HUES64 (cell line): Measurements from ENCODE around the gene KIF20B.
"Not testable (repeated sequence)": the region's sequence is repeated elsewhere in the genome, so short reads cannot be mapped to it uniquely, and the experiment has no call there.

Source experiments
- H3K27ac ChIP-seq: 2 replicates; pipeline ENCODE4 v1.7.0; 2013; ENCODE audit warnings: low read depth, low read length, inconsistent platforms
- H3K27me3 ChIP-seq: 2 replicates; pipeline ENCODE4 v1.6.1; 2013; ENCODE audit warnings: mild to moderate bottlenecking, low read length; ENCODE audit not compliant: insufficient read depth
- H3K36me3 ChIP-seq: 2 replicates; pipeline ENCODE4 v1.6.1; 2013; ENCODE audit warnings: mild to moderate bottlenecking, low read length; ENCODE audit not compliant: insufficient read depth
- H3K4me1 ChIP-seq: 2 replicates; pipeline ENCODE4 v1.6.1; 2013; ENCODE audit warnings: mild to moderate bottlenecking, low read length, moderate library complexity; ENCODE audit not compliant: insufficient read depth
- H3K4me3 ChIP-seq: 2 replicates; pipeline ENCODE4 v1.5.1; 2013; ENCODE audit warnings: mild to moderate bottlenecking, low read length, moderate library complexity
- H3K9ac ChIP-seq: 2 replicates; pipeline ENCODE4 v1.6.1; 2013; ENCODE audit warnings: mild to moderate bottlenecking, low read depth, low read length
- H3K9me3 ChIP-seq: 2 replicates; pipeline ENCODE4 v1.6.1; 2013; ENCODE audit warnings: low read depth, low read length; ENCODE audit not compliant: insufficient read depth
- WGBS: fragments of 150-250, 120-280 bp; methylation state at CpG from one replicate; pipeline ENCODE4 v1.1.7; 2013; ENCODE audit warnings: missing lambda C conversion rate; 5-methylcytosine and 5-hydroxymethylcytosine counted together

Gene KIF20B

DNA sequence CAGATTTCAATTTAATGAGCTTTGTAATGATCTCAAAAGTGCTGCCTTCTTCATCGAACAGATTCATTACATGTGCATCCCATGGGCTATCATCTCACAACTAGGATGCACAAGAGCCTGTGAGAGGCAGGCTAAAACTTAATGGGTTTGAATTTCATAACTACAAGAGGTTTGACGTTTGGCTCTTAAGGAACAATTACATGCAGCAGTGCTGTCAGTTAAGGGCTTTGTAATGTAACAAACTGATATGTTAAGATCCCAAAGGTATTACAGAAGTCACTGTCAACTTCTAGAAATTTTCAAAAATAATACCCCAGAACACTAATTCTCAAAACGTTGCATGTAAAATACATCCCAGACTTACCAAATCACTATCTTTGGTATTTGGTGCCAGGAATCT, 33.2 kb downstream of the KIF20B start:
- 93% methylated on average over 3 of the region's 3 CpGs for WGBS
- no peaks in the 10 kb centered on the region for H3K27me3 ChIP-seq
- no peaks in the 10 kb centered on the region for H3K9me3 ChIP-seq
- H3K4me1 ChIP-seq, result no peaks in the 10 kb centered on the region
- no peak overlapping the region for H3K27ac ChIP-seq
- no peak overlapping the region for H3K9ac ChIP-seq
- peaks cover 91% of the 10 kb centered on the region for H3K36me3 ChIP-seq
- H3K4me3 ChIP-seq, result no peak overlapping the region

DNA sequence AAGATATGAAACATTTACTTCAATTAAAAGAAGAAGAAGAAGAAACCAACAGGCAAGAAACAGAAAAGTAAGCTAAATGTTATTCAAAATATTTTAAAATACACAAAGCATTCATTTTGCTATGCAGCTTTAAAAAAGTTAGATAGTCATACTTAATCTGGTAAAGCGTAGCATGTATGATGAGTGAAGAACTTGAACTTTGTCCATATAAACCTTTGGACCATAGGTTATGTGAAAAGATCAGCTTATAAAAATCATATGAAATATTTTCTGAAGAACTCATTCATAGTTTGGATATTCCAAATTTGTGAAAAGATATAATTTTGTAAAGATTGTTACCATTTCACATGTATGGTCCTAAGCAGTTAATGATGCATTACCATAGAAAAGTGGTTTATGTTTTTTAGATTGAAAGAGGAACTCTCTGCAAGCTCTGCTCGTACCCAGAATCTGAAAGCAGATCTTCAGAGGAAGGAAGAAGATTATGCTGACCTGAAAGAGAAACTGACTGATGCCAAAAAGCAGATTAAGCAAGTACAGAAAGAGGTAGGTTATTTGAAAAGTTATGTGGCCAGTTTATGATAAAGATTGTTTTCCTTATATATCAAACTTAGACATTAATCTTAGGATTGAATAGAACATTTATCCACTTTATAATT, 37.3 kb downstream of the KIF20B start:
- Histone ChIP-seq H3K9me3 (no peaks in the 10 kb centered on the region), H3K4me1 (no peaks in the 10 kb centered on the region), H3K9ac (no peak overlapping the region), H3K36me3 (peaks cover 89% of the 10 kb centered on the region), H3K4me3 (no peak overlapping the region), H3K27me3 (no peaks in the 10 kb centered on the region), H3K27ac (no peak overlapping the region)
- WGBS, result 95% methylated on average over 1 of the region's 2 CpGs

DNA sequence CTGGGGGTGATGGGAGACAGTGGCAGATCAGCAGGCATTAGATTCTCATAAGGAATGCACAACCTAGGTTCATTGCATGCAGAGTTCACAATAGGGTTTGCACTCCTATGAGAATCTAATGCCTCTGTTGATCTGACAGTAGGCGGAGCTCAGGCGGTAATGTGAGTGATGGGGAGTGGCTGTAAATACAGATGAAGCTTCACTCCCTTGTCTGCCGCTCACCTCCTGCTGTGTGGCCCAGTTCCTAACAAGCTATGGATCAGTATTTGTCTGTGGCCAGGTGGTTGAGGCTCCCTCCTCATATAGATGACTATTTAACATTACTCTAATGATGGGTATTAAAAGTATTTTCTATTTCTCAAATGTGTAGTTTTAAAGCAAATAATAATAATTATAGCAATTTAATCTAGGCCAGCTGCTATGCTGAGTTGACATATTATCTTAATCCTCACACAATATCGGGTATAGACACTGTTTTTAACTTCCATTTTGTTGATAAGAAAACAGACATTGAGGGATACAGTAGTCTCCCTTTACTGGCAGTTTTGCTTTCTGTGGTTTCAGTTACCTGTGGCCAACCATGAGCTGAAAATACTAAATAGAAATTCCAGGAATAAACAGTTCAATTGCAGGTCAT, 39.9 kb downstream of the KIF20B start:
- Histone ChIP-seq H3K4me3 (no peak overlapping the region), H3K27me3 (no peaks in the 10 kb centered on the region), H3K36me3 (peaks cover 94% of the 10 kb centered on the region), H3K4me1 (no peaks in the 10 kb centered on the region), H3K27ac (no peak overlapping the region), H3K9ac (no peak overlapping the region), H3K9me3 (no peaks in the 10 kb centered on the region)
- 87% methylated on average over 4 of the region's 4 CpGs for WGBS

DNA sequence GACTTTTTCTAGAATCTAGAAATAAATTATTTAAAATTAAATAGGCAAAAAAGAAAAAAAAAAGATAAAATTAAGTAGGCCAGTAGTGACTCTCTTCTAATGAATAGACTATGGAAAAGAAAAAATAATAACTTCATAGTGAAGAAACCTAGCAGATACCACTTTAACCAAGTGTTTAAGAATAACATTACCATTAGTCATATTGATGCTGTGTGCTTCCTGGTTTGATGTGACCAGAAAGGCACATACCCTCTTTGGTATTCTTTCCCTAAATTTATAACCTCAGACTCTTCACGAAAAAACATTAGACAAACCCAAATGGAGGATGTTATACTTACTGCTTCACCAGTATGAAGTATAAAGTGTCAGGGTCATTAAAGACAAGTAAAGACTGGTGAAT, 42.6 kb downstream of the KIF20B start:
- Histone ChIP-seq H3K36me3 (peaks cover 77% of the 10 kb centered on the region), H3K27ac (no peak overlapping the region), H3K9ac (no peak overlapping the region), H3K4me3 (no peak overlapping the region), H3K27me3 (no peaks in the 10 kb centered on the region), H3K4me1 (no peaks in the 10 kb centered on the region), H3K9me3 (no peaks in the 10 kb centered on the region)
- WGBS, result 100% methylated on average over 1 of the region's 1 CpG

DNA sequence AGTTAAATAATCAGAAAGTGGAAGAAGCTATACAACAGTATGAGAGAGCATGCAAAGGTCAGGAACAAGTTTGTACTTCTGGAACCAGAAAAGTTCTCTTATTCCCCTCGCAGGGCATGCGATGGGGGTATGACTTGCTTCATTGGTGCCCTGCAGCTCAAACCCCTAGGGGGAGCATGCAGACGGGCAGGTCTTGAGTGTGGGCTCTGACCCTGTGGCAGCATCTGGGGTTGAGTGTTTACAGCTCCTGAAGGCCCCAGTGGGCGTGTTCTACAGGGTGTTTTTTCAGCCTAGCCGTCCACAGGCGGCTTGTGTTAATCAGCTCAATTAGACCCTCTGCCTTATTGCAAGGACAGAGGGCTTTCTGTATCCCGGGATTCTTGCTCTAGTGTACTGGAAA, 44.5 kb downstream of the KIF20B start:
- WGBS, result 91% methylated on average over 7 of the region's 7 CpGs
- H3K36me3 ChIP-seq, result peaks cover 75% of the 10 kb centered on the region
- H3K4me3 ChIP-seq, result no peak overlapping the region
- H3K27me3 ChIP-seq, result no peaks in the 10 kb centered on the region
- no peak overlapping the region for H3K27ac ChIP-seq
- H3K9me3 ChIP-seq, result no peaks in the 10 kb centered on the region
- H3K9ac ChIP-seq, result no peak overlapping the region
- no peaks in the 10 kb centered on the region for H3K4me1 ChIP-seq

DNA sequence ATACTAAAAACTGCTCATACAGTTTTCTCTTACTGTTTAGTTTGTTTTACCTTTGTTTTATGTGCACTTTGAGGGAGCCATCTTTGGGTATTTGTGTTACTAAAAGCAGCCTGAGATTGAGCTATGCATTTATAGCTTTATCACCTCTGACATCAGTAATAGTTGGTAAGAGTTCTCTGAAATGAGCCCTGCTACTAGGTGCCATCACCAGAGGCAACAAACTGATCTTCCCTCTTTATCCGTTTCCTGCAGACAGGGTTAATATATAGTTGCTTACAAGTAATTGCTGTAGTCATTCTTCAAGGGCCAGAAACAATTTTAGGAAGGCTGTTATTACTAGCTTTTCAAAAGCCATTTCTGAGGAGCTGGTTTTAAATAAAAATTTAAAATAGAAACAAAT, 49.1 kb downstream of the KIF20B start:
- no peaks in the 10 kb centered on the region for H3K27me3 ChIP-seq

DNA sequence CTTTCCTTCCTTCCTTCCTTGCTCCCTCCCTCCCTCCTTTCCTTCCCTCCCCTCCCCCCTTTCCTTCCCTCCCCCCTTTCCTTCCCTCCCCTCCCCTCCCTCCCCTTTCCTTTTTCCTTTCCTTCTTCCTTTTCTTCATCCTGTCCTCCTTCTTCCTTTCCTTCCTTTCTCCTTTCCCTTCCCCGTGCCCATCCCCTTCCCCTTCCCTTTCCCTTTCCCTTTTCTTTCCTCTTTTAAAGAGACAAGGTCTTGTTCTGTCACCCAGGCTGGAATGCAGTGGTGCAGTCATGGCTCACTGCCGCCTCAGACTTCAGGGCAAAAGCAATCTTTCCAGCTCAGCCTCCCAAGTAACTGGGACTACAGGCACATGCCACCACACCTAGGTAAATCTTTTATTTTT, 54.0 kb downstream of the KIF20B start:
- Histone ChIP-seq H3K27ac (no peak overlapping the region), H3K9ac (no peak overlapping the region), H3K36me3 (peaks cover 93% of the 10 kb centered on the region), H3K9me3 (no peaks in the 10 kb centered on the region), H3K4me3 (no peak overlapping the region), H3K27me3 (no peaks in the 10 kb centered on the region), H3K4me1 (no peaks in the 10 kb centered on the region)
- WGBS, result 91% methylated on average over 2 of the region's 2 CpGs

More for the DNA sequence above, 49.1 kb downstream of the KIF20B start:
- 100% methylated on average over 1 of the region's 1 CpG for WGBS
- no peaks in the 10 kb centered on the region for H3K4me1 ChIP-seq
- no peaks in the 10 kb centered on the region for H3K9me3 ChIP-seq
- no peak overlapping the region for H3K9ac ChIP-seq
- H3K36me3 ChIP-seq, result peaks cover 75% of the 10 kb centered on the region
- H3K4me3 ChIP-seq, result no peak overlapping the region
- H3K27ac ChIP-seq, result no peak overlapping the region

DNA sequence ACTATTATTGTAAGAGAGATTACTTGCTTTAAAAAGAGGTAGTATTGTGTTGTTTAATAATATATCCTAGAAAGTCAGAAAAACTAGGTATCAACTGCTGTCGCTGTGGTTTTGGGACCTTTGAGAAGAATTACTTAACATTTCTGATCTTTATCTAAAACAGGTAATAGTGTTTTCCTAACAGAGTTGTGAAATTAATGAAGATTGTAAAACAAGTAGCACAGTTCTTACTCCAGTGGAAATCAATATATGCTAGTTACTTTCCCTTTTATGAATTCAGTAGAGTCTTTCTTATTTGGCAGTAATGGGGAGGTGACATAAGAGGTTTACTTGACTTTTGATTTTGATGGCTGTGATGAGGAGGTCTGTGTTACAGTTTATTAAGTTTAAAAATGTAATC, 58.1 kb downstream of the KIF20B start:
- Histone ChIP-seq H3K9ac (no peak overlapping the region), H3K27me3 (no peaks in the 10 kb centered on the region), H3K4me3 (no peak overlapping the region), H3K9me3 (no peaks in the 10 kb centered on the region), H3K27ac (no peak overlapping the region), H3K36me3 (peaks cover 88% of the 10 kb centered on the region), H3K4me1 (no peaks in the 10 kb centered on the region)
- WGBS, result 100% methylated on average over 1 of the region's 1 CpG

DNA sequence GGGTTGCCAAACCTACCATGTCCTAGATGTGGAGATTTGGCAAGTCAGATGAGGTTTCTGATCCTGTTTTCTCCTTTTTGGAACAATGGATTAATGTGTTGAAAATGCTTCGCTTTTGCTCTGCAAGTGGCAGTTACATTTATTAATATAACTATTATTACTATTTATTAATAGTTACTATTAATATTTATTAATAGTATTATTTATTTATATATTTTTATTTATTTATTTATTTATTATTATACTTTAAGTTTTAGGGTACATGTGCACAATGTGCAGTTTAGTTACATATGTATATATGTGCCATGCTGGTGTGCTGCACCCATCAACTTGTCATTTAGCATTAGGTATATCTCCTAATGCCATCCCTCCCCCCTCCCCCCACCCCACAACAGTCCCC, 62.3 kb downstream of the KIF20B start:
- not testable (repeated sequence) for H3K4me3 ChIP-seq, H3K9me3 ChIP-seq, H3K27me3 ChIP-seq, H3K9ac ChIP-seq, H3K27ac ChIP-seq, H3K4me1 ChIP-seq
- no CpG with 5 or more reads among the region's 1 CpG for WGBS
- peaks cover 73% of the 10 kb centered on the region for H3K36me3 ChIP-seq

DNA sequence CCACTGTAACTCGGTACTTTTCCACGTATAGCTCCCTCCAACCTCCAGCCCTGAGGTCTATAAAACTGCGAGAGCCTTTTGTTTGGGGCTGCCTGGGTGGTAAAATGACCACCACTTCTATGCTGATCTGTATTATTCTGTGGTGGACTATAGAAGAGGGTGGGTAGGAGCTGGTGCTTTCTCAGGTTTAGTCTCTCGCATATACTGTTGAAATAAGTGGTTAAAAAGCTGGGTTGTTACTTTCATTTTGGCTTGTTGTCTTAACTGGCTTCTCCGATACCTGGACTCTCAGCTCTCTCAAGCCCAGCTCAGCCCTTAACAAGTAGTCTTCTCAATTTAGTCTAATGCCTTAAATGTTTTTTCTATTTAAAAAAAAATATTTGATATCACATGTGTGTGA, 70.3 kb downstream of the KIF20B start:
- peaks cover 91% of the 10 kb centered on the region for H3K36me3 ChIP-seq

DNA sequence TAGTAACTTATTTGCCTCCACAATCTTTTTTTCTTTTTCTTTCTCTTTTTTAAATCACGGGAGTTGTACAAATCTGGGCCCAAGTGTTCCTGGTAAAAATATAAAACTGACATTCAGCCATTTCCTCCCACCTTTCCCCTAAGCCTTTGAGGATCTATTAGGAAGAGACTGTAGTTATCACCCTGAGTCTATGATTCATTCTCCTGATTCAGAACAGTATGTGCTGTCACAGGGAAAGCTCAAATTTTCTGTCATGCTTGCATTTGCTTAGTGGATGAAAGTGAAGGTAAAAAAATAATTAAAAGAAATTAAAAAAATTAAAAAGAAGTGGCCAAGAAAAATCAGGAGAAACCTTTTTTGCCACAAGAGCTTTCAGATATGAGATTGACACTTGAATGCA, 71.7 kb downstream of the KIF20B start:
- H3K27me3 ChIP-seq, result no peaks in the 10 kb centered on the region
- H3K27ac ChIP-seq, result no peak overlapping the region
- no peaks in the 10 kb centered on the region for H3K9me3 ChIP-seq
- peaks cover 90% of the 10 kb centered on the region for H3K36me3 ChIP-seq
- H3K4me1 ChIP-seq, result no peaks in the 10 kb centered on the region
- H3K4me3 ChIP-seq, result no peak overlapping the region
- WGBS, result 64% methylated on average over 1 of the region's 1 CpG
- no peak overlapping the region for H3K9ac ChIP-seq

More for the DNA sequence above, 70.3 kb downstream of the KIF20B start:
- no peaks in the 10 kb centered on the region for H3K4me1 ChIP-seq
- no peak overlapping the region for H3K9ac ChIP-seq
- 98% methylated on average over 3 of the region's 5 CpGs for WGBS
- no peaks in the 10 kb centered on the region for H3K27me3 ChIP-seq
- no peaks in the 10 kb centered on the region for H3K9me3 ChIP-seq
- no peak overlapping the region for H3K4me3 ChIP-seq
- H3K27ac ChIP-seq, result no peak overlapping the region

DNA sequence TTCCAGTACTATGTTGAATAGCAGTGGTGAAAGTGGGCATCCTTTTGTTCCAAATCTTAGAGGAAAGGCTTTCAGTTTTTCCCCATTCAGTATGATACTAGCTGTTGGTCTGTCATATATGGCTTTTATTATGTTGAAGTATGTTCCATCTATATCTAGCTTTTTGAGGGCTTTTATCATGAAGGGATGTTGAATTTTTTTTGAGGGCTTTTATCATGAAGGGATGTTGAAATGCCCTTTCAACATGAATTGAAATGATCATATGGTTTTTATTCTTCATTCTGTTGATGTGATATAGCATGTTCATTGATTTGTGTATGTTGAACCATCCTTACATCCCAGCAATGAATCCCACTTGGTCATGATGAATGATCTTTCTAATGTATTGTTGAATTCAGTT, 75.3 kb downstream of the KIF20B start:
- Histone ChIP-seq H3K27me3 (no peaks in the 10 kb centered on the region), H3K4me1 (no peaks in the 10 kb centered on the region), H3K4me3 (no peak overlapping the region), H3K9ac (no peak overlapping the region), H3K36me3 (peaks cover 81% of the 10 kb centered on the region), H3K27ac (no peak overlapping the region), H3K9me3 (no peaks in the 10 kb centered on the region)
